Measurements from ENCODE around the gene GLI1.
"Not testable (repeated sequence)": the region's sequence is repeated elsewhere in the genome, so short reads cannot be mapped to it uniquely, and the experiment has no call there.

GLI1 gene

DNA sequence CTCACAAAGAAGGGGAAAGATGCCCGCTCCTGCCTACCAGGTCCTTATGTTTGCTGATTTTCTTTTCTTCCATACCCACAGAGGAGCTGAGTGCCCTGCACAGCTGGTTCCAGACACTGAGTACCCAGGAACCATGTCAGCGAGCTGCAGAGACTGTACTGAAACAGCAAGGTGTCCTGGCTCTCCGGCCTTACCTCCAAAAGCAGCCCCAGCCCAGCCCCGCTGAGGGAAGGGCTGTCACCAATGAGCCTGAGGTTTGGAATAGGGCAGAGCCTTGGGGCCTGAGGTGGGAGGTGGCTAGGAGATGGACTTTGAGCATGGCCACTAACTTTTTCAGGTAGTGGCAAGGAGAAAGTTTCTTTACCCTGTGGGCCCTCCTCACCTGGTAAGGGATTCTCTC is 30.5 kb downstream of the GLI1 start:
- TF ChIP-seq, protein P1, sequence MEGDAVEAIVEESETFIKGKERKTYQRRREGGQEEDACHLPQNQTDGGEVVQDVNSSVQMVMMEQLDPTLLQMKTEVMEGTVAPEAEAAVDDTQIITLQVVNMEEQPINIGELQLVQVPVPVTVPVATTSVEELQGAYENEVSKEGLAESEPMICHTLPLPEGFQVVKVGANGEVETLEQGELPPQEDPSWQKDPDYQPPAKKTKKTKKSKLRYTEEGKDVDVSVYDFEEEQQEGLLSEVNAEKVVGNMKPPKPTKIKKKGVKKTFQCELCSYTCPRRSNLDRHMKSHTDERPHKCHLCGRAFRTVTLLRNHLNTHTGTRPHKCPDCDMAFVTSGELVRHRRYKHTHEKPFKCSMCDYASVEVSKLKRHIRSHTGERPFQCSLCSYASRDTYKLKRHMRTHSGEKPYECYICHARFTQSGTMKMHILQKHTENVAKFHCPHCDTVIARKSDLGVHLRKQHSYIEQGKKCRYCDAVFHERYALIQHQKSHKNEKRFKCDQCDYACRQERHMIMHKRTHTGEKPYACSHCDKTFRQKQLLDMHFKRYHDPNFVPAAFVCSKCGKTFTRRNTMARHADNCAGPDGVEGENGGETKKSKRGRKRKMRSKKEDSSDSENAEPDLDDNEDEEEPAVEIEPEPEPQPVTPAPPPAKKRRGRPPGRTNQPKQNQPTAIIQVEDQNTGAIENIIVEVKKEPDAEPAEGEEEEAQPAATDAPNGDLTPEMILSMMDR (IDR thresholded peaks at IDR 0.05; ENCODE audit: poor library complexity, severe bottlenecking), result no peak
- DNase-seq (ENCODE audit: low spot score) (no peak), ATAC-seq (ENCODE audit: low read depth) (no peak)
- H3K27me3 ChIP-seq (ENCODE audit: insufficient read depth, poor library complexity, severe bottlenecking), result no peaks in the 10 kb centered on the region
- H3K4me3 ChIP-seq (ENCODE audit: severe bottlenecking), result no peak overlapping the region
- H3K9me3 ChIP-seq (ENCODE audit: severe bottlenecking), result no peaks in the 10 kb centered on the region
- peaks cover 5% of the 10 kb centered on the region for H3K4me1 ChIP-seq (ENCODE audit: insufficient read depth, poor library complexity, severe bottlenecking)
- peaks cover 57% of the 10 kb centered on the region for H3K36me3 ChIP-seq (ENCODE audit: low read depth)
- no peak overlapping the region for H3K27ac ChIP-seq (ENCODE audit: poor library complexity, severe bottlenecking)

DNA sequence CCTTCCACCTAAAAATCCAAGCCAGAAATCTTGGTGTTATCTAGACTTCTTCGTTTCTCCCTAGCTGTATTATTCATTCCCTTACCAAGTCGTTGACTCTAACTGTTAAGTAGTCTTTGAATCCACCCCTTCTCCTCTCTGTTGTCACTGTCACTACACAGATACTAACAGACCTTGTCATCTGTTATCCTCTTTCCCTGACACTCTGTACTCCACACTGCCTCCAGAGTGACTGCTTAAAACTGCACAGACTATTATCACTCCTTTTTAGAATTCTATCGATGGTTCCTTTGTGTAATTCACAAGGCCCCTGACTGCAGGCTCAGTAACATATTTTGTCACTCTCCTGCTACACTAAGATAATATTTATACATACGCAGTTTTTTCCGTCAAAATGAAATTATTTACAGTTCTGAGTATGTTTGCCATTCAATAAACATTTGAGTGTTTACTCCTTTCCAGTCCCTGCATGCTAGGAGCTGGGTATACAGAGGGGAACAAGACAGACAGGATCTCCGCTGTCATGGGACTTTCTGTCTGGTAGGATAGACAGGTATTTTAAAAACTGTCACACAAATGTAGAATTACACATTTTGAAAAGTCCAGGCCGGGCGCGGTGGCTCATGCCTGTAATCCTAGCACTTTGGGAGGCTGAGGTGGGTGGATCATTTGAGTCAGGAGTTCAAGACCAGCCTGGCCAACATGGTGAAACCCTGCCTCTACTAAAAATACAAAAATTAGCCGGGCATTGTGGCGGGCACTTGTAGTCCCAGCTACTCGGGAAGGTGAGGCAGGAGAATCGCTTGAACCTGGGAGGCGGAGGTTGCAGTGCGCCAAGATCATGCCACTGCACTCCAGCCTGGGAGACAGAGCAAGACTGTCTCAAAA is 32.1 kb downstream of the GLI1 start:
- H3K36me3 ChIP-seq (ENCODE audit: low read depth), result peaks cover 63% of the 10 kb centered on the region
- ATAC-seq (ENCODE audit: low read depth) (no peak), DNase-seq (ENCODE audit: low spot score) (no peak)
- no peak overlapping the region for H3K27ac ChIP-seq (ENCODE audit: poor library complexity, severe bottlenecking)
- H3K9me3 ChIP-seq (ENCODE audit: severe bottlenecking), result no peaks in the 10 kb centered on the region
- no peaks in the 10 kb centered on the region for H3K27me3 ChIP-seq (ENCODE audit: insufficient read depth, poor library complexity, severe bottlenecking)
- H3K4me3 ChIP-seq (ENCODE audit: severe bottlenecking), result no peak overlapping the region
- peaks cover 5% of the 10 kb centered on the region for H3K4me1 ChIP-seq (ENCODE audit: insufficient read depth, poor library complexity, severe bottlenecking)
- TF ChIP-seq, protein P1 (IDR thresholded peaks at IDR 0.05; ENCODE audit: poor library complexity, severe bottlenecking), result peak; percentile 17

DNA sequence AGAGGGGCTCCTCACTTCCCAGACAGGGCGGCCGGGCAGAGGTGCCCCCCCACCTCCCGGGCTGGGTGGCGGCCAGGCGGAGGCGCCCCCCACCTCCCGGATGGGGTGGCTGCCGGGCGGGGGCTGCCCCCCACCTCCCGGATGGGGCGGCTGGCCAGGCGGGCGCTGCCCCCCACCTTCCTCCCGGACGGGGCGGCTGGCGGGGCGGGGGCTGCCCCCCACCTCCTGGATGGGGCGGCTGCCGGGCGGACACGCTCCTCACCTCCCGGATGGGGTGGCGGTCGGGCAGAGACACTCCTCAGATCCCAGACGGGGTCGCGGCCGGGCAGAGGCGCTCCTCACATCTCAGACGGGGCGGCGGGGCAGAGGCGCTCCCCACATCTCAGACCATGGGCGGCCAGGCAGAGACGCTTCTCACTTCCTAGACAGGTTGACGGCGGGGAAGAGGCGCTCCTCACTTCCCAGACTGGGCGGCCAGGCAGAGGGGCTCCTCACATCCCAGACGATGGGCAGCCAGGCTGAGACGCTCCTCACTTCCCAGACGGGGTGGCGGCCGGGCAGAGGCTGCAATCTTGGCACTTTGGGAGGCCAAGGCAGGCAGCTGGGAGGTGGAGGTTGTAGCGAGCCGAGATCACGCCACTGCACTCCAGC is 35.6 kb downstream of the GLI1 start:
- H3K4me1 ChIP-seq (ENCODE audit: insufficient read depth, poor library complexity, severe bottlenecking); H3K4me3 ChIP-seq (ENCODE audit: severe bottlenecking); H3K27ac ChIP-seq (ENCODE audit: poor library complexity, severe bottlenecking); ATAC-seq (ENCODE audit: low read depth); DNase-seq (ENCODE audit: low spot score); H3K9me3 ChIP-seq (ENCODE audit: severe bottlenecking); H3K27me3 ChIP-seq (ENCODE audit: insufficient read depth, poor library complexity, severe bottlenecking): not testable (repeated sequence)
- H3K36me3 ChIP-seq (ENCODE audit: low read depth), result peaks cover 76% of the 10 kb centered on the region

DNA sequence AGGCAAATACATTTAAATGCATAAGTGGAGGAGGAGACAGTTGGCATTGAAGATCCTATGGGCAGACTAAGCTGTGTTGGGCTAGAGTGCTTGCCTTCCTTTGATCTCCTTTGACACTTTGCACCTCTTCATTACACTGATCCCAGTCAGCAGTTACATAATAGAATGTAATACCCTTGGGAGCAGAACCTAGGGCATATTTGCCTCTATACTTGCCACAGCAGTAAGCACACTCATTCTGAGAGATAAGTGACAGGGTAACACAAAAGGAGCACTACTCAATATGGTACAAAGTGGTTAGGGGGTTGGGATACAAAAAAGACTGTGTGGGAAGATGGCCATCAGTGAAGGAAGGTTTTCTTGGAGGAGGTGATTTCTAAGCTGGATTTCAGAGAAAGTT is 37.2 kb downstream of the GLI1 start:
- Histone ChIP-seq H3K27me3 (ENCODE audit: insufficient read depth, poor library complexity, severe bottlenecking) (no peaks in the 10 kb centered on the region), H3K36me3 (ENCODE audit: low read depth) (peaks cover 77% of the 10 kb centered on the region), H3K4me3 (ENCODE audit: severe bottlenecking) (no peak overlapping the region), H3K9me3 (ENCODE audit: severe bottlenecking) (no peaks in the 10 kb centered on the region), H3K27ac (ENCODE audit: poor library complexity, severe bottlenecking) (no peak overlapping the region), H3K4me1 (ENCODE audit: insufficient read depth, poor library complexity, severe bottlenecking) (no peaks in the 10 kb centered on the region)
- DNase-seq (ENCODE audit: low spot score) (no peak), ATAC-seq (ENCODE audit: low read depth) (no peak)
- TF ChIP-seq, protein P1 (IDR thresholded peaks at IDR 0.05; ENCODE audit: poor library complexity, severe bottlenecking), result no peak

DNA sequence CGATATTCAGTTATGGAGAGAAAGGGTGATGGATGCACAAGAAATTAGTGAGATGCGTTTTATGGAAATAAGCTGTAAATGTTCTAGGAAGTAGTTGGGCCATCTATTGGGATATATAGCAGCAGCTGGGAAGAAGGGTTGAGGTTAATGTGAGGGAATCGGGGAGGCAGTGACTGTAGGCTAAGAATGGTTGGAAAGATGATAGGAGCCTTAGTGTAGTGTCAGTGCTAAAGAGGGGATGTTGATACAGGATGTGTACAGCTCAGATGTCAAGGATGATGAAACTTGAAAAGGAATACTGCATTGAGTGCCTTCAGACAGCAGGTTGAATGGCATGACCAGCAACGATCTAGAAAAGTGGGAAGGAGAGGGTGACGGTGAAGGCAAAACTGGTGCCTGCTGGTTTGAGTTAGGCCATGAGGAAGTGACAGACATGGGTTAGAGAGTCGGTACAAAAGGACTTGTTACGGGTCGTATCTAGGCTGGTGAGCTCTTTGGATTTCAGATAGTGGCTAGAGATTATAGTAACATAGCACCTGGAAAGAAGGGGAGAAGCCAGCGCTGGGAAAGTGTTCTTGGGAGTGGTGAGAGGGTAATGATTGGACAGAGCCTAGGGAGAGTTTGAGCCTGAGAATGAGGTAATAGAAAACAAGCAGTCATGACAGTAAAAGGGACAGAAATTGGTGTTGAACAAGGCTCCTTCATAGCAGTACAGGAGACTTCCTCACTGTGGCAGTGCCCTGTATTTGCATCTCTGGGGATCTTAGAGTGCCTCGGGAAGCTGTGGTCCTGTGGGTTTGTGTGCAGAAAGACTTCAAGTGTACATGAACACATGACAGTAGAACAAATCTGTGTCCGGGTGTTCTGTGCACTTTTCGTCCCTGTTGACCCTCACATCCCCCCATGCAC is 37.9 kb downstream of the GLI1 start:
- no peak overlapping the region for H3K27ac ChIP-seq (ENCODE audit: poor library complexity, severe bottlenecking)
- DNase-seq (ENCODE audit: low spot score) (no peak), ATAC-seq (ENCODE audit: low read depth) (no peak)
- peaks cover 77% of the 10 kb centered on the region for H3K36me3 ChIP-seq (ENCODE audit: low read depth)
- no peaks in the 10 kb centered on the region for H3K4me1 ChIP-seq (ENCODE audit: insufficient read depth, poor library complexity, severe bottlenecking)
- no peaks in the 10 kb centered on the region for H3K9me3 ChIP-seq (ENCODE audit: severe bottlenecking)
- H3K4me3 ChIP-seq (ENCODE audit: severe bottlenecking), result no peak overlapping the region
- TF ChIP-seq, protein P1 (IDR thresholded peaks at IDR 0.05; ENCODE audit: poor library complexity, severe bottlenecking), result no peak
- H3K27me3 ChIP-seq (ENCODE audit: insufficient read depth, poor library complexity, severe bottlenecking), result no peaks in the 10 kb centered on the region
